Medulla oblongata (tissue), 1 donor: ENCODE data around the gene QPCT.
"Not testable (repeated sequence)": the region's sequence is repeated elsewhere in the genome, so short reads cannot be mapped to it uniquely, and the experiment has no call there.

Experiments used
- DNase-seq: peaks from one replicate; pipeline ENCODE4 v3.0.0-alpha.2; 2015; ENCODE audit errors: extremely low spot score

QPCT gene

GRCh38 chr2:37344453-37345361, at the start of gene QPCT:
Gene QPCT (plus strand): TSS chr2:37344630. CDS start chr2:37344732, 102 bp downstream.
- peak; percentile 14 for DNase-seq

GRCh38 chr2:37294858-37295257, 49.6 kb upstream of the QPCT start:
- not testable (repeated sequence) for DNase-seq

GRCh38 chr2:37295469-37296073, 48.9 kb upstream of the QPCT start:
- no peak for DNase-seq

GRCh38 chr2:37297632-37298031, 46.8 kb upstream of the QPCT start:
- no peak for DNase-seq

- no peak for DNase-seq
Observed at GRCh38 chr2:37300146-37300545, 44.3 kb upstream of the QPCT start.

GRCh38 chr2:37300578-37300977, 43.9 kb upstream of the QPCT start:
- no peak for DNase-seq

- DNase-seq, result no peak
Observed at GRCh38 chr2:37301408-37301807, 43.0 kb upstream of the QPCT start.

- DNase-seq, result no peak
Observed at GRCh38 chr2:37302701-37303252, 41.7 kb upstream of the QPCT start.

GRCh38 chr2:37306024-37306423, 38.4 kb upstream of the QPCT start:
- no peak for DNase-seq

- no peak for DNase-seq
Observed at GRCh38 chr2:37307500-37307899, 36.9 kb upstream of the QPCT start.

- DNase-seq, result no peak
Observed at GRCh38 chr2:37315364-37315763, 29.1 kb upstream of the QPCT start.

GRCh38 chr2:37316181-37316580, 28.2 kb upstream of the QPCT start:
- DNase-seq, result no peak

GRCh38 chr2:37317746-37318145, 26.7 kb upstream of the QPCT start:
- no peak for DNase-seq

- peak; percentile 45 for DNase-seq
Observed at GRCh38 chr2:37318401-37318800, 26.0 kb upstream of the QPCT start.

GRCh38 chr2:37319754-37320609, 24.4 kb upstream of the QPCT start:
- no peak for DNase-seq

- peak; percentile 4 for DNase-seq
Observed at GRCh38 chr2:37321029-37321682, 23.3 kb upstream of the QPCT start.

- peak; percentile 27 for DNase-seq
Observed at GRCh38 chr2:37322368-37322767, 22.1 kb upstream of the QPCT start.

GRCh38 chr2:37323176-37323780, 21.2 kb upstream of the QPCT start:
- DNase-seq, result peak; percentile 49

GRCh38 chr2:37323781-37324535, 20.5 kb upstream of the QPCT start:
- DNase-seq, result peak; percentile 58

GRCh38 chr2:37324536-37324785, 20.0 kb upstream of the QPCT start:
- DNase-seq, result no peak
